ENCODE results near the gene FXYD3. TPM values are rescaled to one million over a fixed set of nuclear protein-coding genes. Genes with fewer than 3 reads are reported as not detected.

FXYD3 gene
- total RNA-seq, 1 donor from 2014 or later: not detected

- TF ChIP-seq EZH2phosphoT487 (IDR thresholded peaks at IDR 0.05) (no peak), EZH2 (IDR thresholded peaks at IDR 0.05) (no peak), CTCF (IDR thresholded peaks at IDR 0.05) (no peak)
- H3K9ac ChIP-seq: no peak overlapping the region
- H3K4me1 Mint-ChIP-seq: no peaks in the 10 kb centered on the region
- H3K27me3 Mint-ChIP-seq (ENCODE audit: insufficient read depth, low read depth): peaks cover 6% of the 10 kb centered on the region
- H3K4me1 ChIP-seq: no peaks in the 10 kb centered on the region
- no peaks in the 10 kb centered on the region for H3K27me3 ChIP-seq
- H2AFZ ChIP-seq (replicated peaks): no peak overlapping the region
- no peak overlapping the region for H3K4me2 ChIP-seq
- no peaks in the 10 kb centered on the region for H3K9me3 ChIP-seq (ENCODE audit: low read depth)
- no peaks in the 10 kb centered on the region for H3F3A ChIP-seq (ENCODE audit: low read depth)
- no peaks in the 10 kb centered on the region for H3K36me3 ChIP-seq
- H3K27ac Mint-ChIP-seq: no peak overlapping the region
- H3K4me3 ChIP-seq: no peak overlapping the region
- DNase-seq (ENCODE audit: low spot score): no peak
- H4K20me1 ChIP-seq (ENCODE audit: low read depth): no peaks in the 10 kb centered on the region
- H3K36me3 Mint-ChIP-seq: no peaks in the 10 kb centered on the region
- peaks cover 4% of the 10 kb centered on the region for H3K9me3 Mint-ChIP-seq
- no peak overlapping the region for H3K27ac ChIP-seq
- no peak overlapping the region for H3K4me3 Mint-ChIP-seq
- no peaks in the 10 kb centered on the region for H3K79me2 ChIP-seq (ENCODE audit: low read depth)
Measured at GRCh38 chr19:35081201-35081600, 34.4 kb upstream of the FXYD3 start.

GRCh38 chr19:35083691-35084508, 31.7 kb upstream of the FXYD3 start:
- H3K27me3 Mint-ChIP-seq (ENCODE audit: insufficient read depth, low read depth): peaks cover 8% of the 10 kb centered on the region
- H3K9me3 ChIP-seq (ENCODE audit: low read depth): no peaks in the 10 kb centered on the region
- no peak for DNase-seq (ENCODE audit: low spot score)
- H3K4me3 ChIP-seq: no peak overlapping the region
- H3K79me2 ChIP-seq (ENCODE audit: low read depth): no peaks in the 10 kb centered on the region
- H3K27ac Mint-ChIP-seq: no peak overlapping the region
- H4K20me1 ChIP-seq (ENCODE audit: low read depth): no peaks in the 10 kb centered on the region
- TF ChIP-seq CTCF (IDR thresholded peaks at IDR 0.05) (no peak), EZH2 (IDR thresholded peaks at IDR 0.05) (no peak), EZH2phosphoT487 (IDR thresholded peaks at IDR 0.05) (no peak)
- H3K4me1 ChIP-seq: no peaks in the 10 kb centered on the region
- H2AFZ ChIP-seq (replicated peaks): no peak overlapping the region
- no peaks in the 10 kb centered on the region for H3K4me1 Mint-ChIP-seq
- no peaks in the 10 kb centered on the region for H3K36me3 Mint-ChIP-seq
- no peaks in the 10 kb centered on the region for H3K27me3 ChIP-seq
- H3F3A ChIP-seq (ENCODE audit: low read depth): no peaks in the 10 kb centered on the region
- H3K36me3 ChIP-seq: no peaks in the 10 kb centered on the region
- no peak overlapping the region for H3K4me3 Mint-ChIP-seq
- H3K27ac ChIP-seq: no peak overlapping the region
- no peak overlapping the region for H3K4me2 ChIP-seq
- no peak overlapping the region for H3K9ac ChIP-seq
- H3K9me3 Mint-ChIP-seq: peaks cover 4% of the 10 kb centered on the region

- no peak for TF ChIP-seq CTCF (IDR thresholded peaks at IDR 0.05)
- TF ChIP-seq EZH2phosphoT487 (IDR thresholded peaks at IDR 0.05): no peak
- no peak for TF ChIP-seq EZH2 (IDR thresholded peaks at IDR 0.05)
- H3K27ac ChIP-seq: no peak overlapping the region
- no peak for DNase-seq (ENCODE audit: low spot score)
- Mint-ChIP-seq H3K9me3 (peaks cover 4% of the 10 kb centered on the region), H3K4me3 (no peak overlapping the region), H3K27me3 (ENCODE audit: insufficient read depth, low read depth) (peaks cover 8% of the 10 kb centered on the region), H3K27ac (no peak overlapping the region), H3K4me1 (no peaks in the 10 kb centered on the region), H3K36me3 (no peaks in the 10 kb centered on the region)
- no peak overlapping the region for H3K9ac ChIP-seq
- no peaks in the 10 kb centered on the region for H4K20me1 ChIP-seq (ENCODE audit: low read depth)
- no peaks in the 10 kb centered on the region for H3K4me1 ChIP-seq
- H3K4me3 ChIP-seq: no peak overlapping the region
- no peaks in the 10 kb centered on the region for H3K36me3 ChIP-seq
- H2AFZ ChIP-seq (replicated peaks): no peak overlapping the region
- H3K9me3 ChIP-seq (ENCODE audit: low read depth): no peaks in the 10 kb centered on the region
- H3F3A ChIP-seq (ENCODE audit: low read depth): no peaks in the 10 kb centered on the region
- H3K79me2 ChIP-seq (ENCODE audit: low read depth): no peaks in the 10 kb centered on the region
- H3K4me2 ChIP-seq: no peak overlapping the region
- no peaks in the 10 kb centered on the region for H3K27me3 ChIP-seq
Measured at GRCh38 chr19:35084509-35084762, 31.2 kb upstream of the FXYD3 start.
